GM12878 (cell line): ENCODE results near the gene LTA. TPM values are rescaled to one million over a fixed set of nuclear protein-coding genes. Genes with fewer than 3 reads are reported as not detected.
A peak's percentile ranks its signal among the peaks of the same experiment; 100 is the strongest.

ENCODE experiments used
- MAX ChIP-seq: IDR thresholded peaks from 2 replicates; pipeline ENCODE4 v1.6.1; 2012; ENCODE audit warnings: low read depth, low read length, improper control_type of control experiment
- POLR2AphosphoS2 ChIP-seq: IDR thresholded peaks from 2 replicates; pipeline ENCODE4 v1.6.1; 2011; ENCODE audit warnings: low read depth, mild to moderate bottlenecking, low read length, improper control_type of control experiment, moderate library complexity
- POU2F2 ChIP-seq: IDR thresholded peaks from 3 replicates; pipeline ENCODE4 v1.6.1; 2011; ENCODE audit warnings: low read depth, mild to moderate bottlenecking, low read length, borderline replicate concordance
- RBBP5 ChIP-seq: fragments of 200-600 bp; sonication (generic); conservative IDR thresholded peaks from 2 replicates; pipeline ENCODE4 v1.6.1; 2016
- SIN3A ChIP-seq: IDR thresholded peaks from 2 replicates; pipeline ENCODE4 v1.6.1; 2012; ENCODE audit warnings: low read depth, low read length, improper control_type of control experiment
- TAF1 ChIP-seq: IDR thresholded peaks from 2 replicates; pipeline ENCODE4 v1.6.1; 2011; ENCODE audit warnings: mild to moderate bottlenecking, low read depth, low read length, borderline replicate concordance
- polyA plus RNA-seq, 11 experiments: library from polyadenylated mRNA; depleted of rRNA in 4 of 11; unstranded in 6 of 11; stranded (reverse) in 5 of 11; fragments of >200 nt; fragmentation: Nextera tagmentation in 4 of 11; fragmentation: Illumina TruSeq in 1 of 11; extraction: Ambion mirVana in 4 of 11; extraction: Trizol in 1 of 11; gene quantifications; 1 replicate in 1 of 11; 2 replicates in 10 of 11; pipeline versions ENCODE4 v1.2.1 to v1.2.3, GENCODE V29; 2011 to 2016; ENCODE audit warnings: inconsistent platforms in 2 of 11, missing spikeins in 2 of 11, low read depth in 1 of 11
- total RNA-seq, 4 experiments: library from RNA; depleted of rRNA in 3 of 4; stranded (reverse); fragments of >200 nt in 3 of 4; fragmentation: Illumina TruSeq in 1 of 4; extraction: Trizol in 1 of 4; gene quantifications; 2 replicates each; pipeline versions ENCODE4 v1.2.1 to v1.2.3, GENCODE V29; 2013 to 2021
- TF ChIP-seq, protein P1 (sequence below): fragments of 450-650 bp; IDR thresholded peaks from 2 replicates; pipeline ENCODE4 v1.6.1; 2017; ENCODE audit warnings: mild to moderate bottlenecking, moderate library complexity

LTA gene
- total and polyA plus RNA-seq, 10 of the 15 experiments (the other 5 are each of a cell fraction or from before 2014, with no cell fraction given), result 27.5 to 100 (median 75.1) TPM

DNA sequence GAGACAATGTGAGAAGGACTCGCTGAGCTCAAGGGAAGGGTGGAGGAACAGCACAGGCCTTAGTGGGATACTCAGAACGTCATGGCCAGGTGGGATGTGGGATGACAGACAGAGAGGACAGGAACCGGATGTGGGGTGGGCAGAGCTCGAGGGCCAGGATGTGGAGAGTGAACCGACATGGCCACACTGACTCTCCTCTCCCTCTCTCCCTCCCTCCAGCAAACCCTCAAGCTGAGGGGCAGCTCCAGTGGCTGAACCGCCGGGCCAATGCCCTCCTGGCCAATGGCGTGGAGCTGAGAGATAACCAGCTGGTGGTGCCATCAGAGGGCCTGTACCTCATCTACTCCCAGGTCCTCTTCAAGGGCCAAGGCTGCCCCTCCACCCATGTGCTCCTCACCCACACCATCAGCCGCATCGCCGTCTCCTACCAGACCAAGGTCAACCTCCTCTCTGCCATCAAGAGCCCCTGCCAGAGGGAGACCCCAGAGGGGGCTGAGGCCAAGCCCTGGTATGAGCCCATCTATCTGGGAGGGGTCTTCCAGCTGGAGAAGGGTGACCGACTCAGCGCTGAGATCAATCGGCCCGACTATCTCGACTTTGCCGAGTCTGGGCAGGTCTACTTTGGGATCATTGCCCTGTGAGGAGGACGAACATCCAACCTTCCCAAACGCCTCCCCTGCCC lies 4.9 kb downstream of the LTA start (continued):
- TF ChIP-seq, protein P1, sequence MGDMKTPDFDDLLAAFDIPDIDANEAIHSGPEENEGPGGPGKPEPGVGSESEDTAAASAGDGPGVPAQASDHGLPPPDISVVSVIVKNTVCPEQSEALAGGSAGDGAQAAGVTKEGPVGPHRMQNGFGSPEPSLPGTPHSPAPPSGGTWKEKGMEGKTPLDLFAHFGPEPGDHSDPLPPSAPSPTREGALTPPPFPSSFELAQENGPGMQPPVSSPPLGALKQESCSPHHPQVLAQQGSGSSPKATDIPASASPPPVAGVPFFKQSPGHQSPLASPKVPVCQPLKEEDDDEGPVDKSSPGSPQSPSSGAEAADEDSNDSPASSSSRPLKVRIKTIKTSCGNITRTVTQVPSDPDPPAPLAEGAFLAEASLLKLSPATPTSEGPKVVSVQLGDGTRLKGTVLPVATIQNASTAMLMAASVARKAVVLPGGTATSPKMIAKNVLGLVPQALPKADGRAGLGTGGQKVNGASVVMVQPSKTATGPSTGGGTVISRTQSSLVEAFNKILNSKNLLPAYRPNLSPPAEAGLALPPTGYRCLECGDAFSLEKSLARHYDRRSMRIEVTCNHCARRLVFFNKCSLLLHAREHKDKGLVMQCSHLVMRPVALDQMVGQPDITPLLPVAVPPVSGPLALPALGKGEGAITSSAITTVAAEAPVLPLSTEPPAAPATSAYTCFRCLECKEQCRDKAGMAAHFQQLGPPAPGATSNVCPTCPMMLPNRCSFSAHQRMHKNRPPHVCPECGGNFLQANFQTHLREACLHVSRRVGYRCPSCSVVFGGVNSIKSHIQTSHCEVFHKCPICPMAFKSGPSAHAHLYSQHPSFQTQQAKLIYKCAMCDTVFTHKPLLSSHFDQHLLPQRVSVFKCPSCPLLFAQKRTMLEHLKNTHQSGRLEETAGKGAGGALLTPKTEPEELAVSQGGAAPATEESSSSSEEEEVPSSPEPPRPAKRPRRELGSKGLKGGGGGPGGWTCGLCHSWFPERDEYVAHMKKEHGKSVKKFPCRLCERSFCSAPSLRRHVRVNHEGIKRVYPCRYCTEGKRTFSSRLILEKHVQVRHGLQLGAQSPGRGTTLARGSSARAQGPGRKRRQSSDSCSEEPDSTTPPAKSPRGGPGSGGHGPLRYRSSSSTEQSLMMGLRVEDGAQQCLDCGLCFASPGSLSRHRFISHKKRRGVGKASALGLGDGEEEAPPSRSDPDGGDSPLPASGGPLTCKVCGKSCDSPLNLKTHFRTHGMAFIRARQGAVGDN, result peak; percentile 82
- TF ChIP-seq TAF1, result no peak; the same call in 1 of the 2 replicates
- TF ChIP-seq SIN3A, result no peak
- TF ChIP-seq RBBP5, result no peak
- TF ChIP-seq POLR2AphosphoS2, result peak; percentile 27; the same call in 1 of the 2 replicates
- peak; percentile 64; the same call in 1 of the 2 replicates for TF ChIP-seq MAX
- TF ChIP-seq POU2F2, result peak; percentile 10; the same call in 1 of the 3 replicates
- TF ChIP-seq, all 136 proteins: peak for 23
